ENCODE measurements around the gene MRPL58. TPM values are rescaled to one million over a fixed set of nuclear protein-coding genes. Genes with fewer than 3 reads are reported as not detected.
"Not testable (repeated sequence)": the region's sequence is repeated elsewhere in the genome, so short reads cannot be mapped to it uniquely, and the experiment has no call there.

MRPL58 gene
- total RNA-seq, 1 donor from 2014 or later = 23.8 TPM

- DNase-seq (ENCODE audit: low read depth) (peak; percentile 61), FAIRE-seq (no peak)
- Mint-ChIP-seq H3K4me3 (ENCODE audit: unreplicated experiment) (peak overlapping the region; percentile 1), H3K27ac (ENCODE audit: unreplicated experiment) (peak overlapping the region; percentile 34), H3K27me3 (ENCODE audit: low read depth, unreplicated experiment) (peaks cover 6% of the 10 kb centered on the region), H3K36me3 (ENCODE audit: low read depth, unreplicated experiment) (peaks cover 12% of the 10 kb centered on the region), H3K4me1 (ENCODE audit: low read depth, unreplicated experiment) (no peaks in the 10 kb centered on the region), H3K9me3 (ENCODE audit: unreplicated experiment) (peaks cover 2% of the 10 kb centered on the region)
- H3K4me1 ChIP-seq (ENCODE audit: insufficient read depth, low read length) = peaks cover 19% of the 10 kb centered on the region
- H3K4me2 ChIP-seq (ENCODE audit: low read length) = no peak overlapping the region
- no peak overlapping the region for H3K9ac ChIP-seq (ENCODE audit: low read length)
- H4K20me1 ChIP-seq (ENCODE audit: insufficient read depth, low read length) = peaks cover 3% of the 10 kb centered on the region
- no peaks in the 10 kb centered on the region for H3K27me3 ChIP-seq (ENCODE audit: insufficient read depth, low read length)
- H3K27ac ChIP-seq (ENCODE audit: low read depth, low read length) = no peak overlapping the region
- H3K79me2 ChIP-seq (ENCODE audit: insufficient read depth, low read length) = no peaks in the 10 kb centered on the region
- H2AFZ ChIP-seq (ENCODE audit: low read depth, low read length) = no peak overlapping the region
- no peaks in the 10 kb centered on the region for H3K9me3 ChIP-seq (ENCODE audit: insufficient read depth, low read depth, low read length)
- TF ChIP-seq CTCF (IDR thresholded peaks at IDR 0.05; ENCODE audit: insufficient read depth, low read depth, low read length) (no peak), EZH2 (IDR thresholded peaks at IDR 0.05; ENCODE audit: insufficient read depth, low read length) (no peak)
- no peak overlapping the region for H3K4me3 ChIP-seq (ENCODE audit: insufficient read depth, low read depth, low read length)
- H3K36me3 ChIP-seq (ENCODE audit: insufficient read depth, low read length) = peaks cover 10% of the 10 kb centered on the region
Observed at GRCh38 chr17:75036643-75037268, 24.3 kb downstream of the MRPL58 start.

- TF ChIP-seq EZH2 (IDR thresholded peaks at IDR 0.05; ENCODE audit: insufficient read depth, low read length) (no peak), CTCF (IDR thresholded peaks at IDR 0.05; ENCODE audit: insufficient read depth, low read depth, low read length) (no peak)
- FAIRE-seq = no peak
- H3K4me1 Mint-ChIP-seq (ENCODE audit: low read depth, unreplicated experiment) = no peaks in the 10 kb centered on the region
Observed at GRCh38 chr17:75039238-75039637, 26.8 kb downstream of the MRPL58 start.

GRCh38 chr17:75041656-75042280 lies 29.3 kb downstream of the MRPL58 start:
- no peak for FAIRE-seq
- H4K20me1 ChIP-seq (ENCODE audit: insufficient read depth, low read length) = no peaks in the 10 kb centered on the region
- no peak for DNase-seq (ENCODE audit: low read depth)
- no peak for TF ChIP-seq EZH2 (IDR thresholded peaks at IDR 0.05; ENCODE audit: insufficient read depth, low read length)
- no peak for TF ChIP-seq CTCF (IDR thresholded peaks at IDR 0.05; ENCODE audit: insufficient read depth, low read depth, low read length)
- H3K36me3 ChIP-seq (ENCODE audit: insufficient read depth, low read length) = peaks cover 10% of the 10 kb centered on the region
- Mint-ChIP-seq H3K27ac (ENCODE audit: unreplicated experiment) (no peak overlapping the region), H3K36me3 (ENCODE audit: low read depth, unreplicated experiment) (peaks cover 18% of the 10 kb centered on the region), H3K9me3 (ENCODE audit: unreplicated experiment) (no peaks in the 10 kb centered on the region), H3K4me1 (ENCODE audit: low read depth, unreplicated experiment) (peaks cover 7% of the 10 kb centered on the region), H3K27me3 (ENCODE audit: low read depth, unreplicated experiment) (no peaks in the 10 kb centered on the region), H3K4me3 (ENCODE audit: unreplicated experiment) (no peak overlapping the region)
- peaks cover 14% of the 10 kb centered on the region for H3K79me2 ChIP-seq (ENCODE audit: insufficient read depth, low read length)
- no peak overlapping the region for H3K9ac ChIP-seq (ENCODE audit: low read length)
- H3K27me3 ChIP-seq (ENCODE audit: insufficient read depth, low read length) = no peaks in the 10 kb centered on the region
- H2AFZ ChIP-seq (ENCODE audit: low read depth, low read length) = no peak overlapping the region
- no peaks in the 10 kb centered on the region for H3K9me3 ChIP-seq (ENCODE audit: insufficient read depth, low read depth, low read length)
- H3K4me3 ChIP-seq (ENCODE audit: insufficient read depth, low read depth, low read length) = no peak overlapping the region
- H3K4me2 ChIP-seq (ENCODE audit: low read length) = no peak overlapping the region
- H3K4me1 ChIP-seq (ENCODE audit: insufficient read depth, low read length) = no peaks in the 10 kb centered on the region
- no peak overlapping the region for H3K27ac ChIP-seq (ENCODE audit: low read depth, low read length)

More at GRCh38 chr17:75039238-75039637, 26.8 kb downstream of the MRPL58 start:
- H3K9me3 ChIP-seq (ENCODE audit: insufficient read depth, low read depth, low read length) = no peaks in the 10 kb centered on the region
- no peak overlapping the region for H3K4me2 ChIP-seq (ENCODE audit: low read length)
- H3K4me1 ChIP-seq (ENCODE audit: insufficient read depth, low read length) = peaks cover 4% of the 10 kb centered on the region
- Mint-ChIP-seq H3K27me3 (ENCODE audit: low read depth, unreplicated experiment) (no peaks in the 10 kb centered on the region), H3K4me3 (ENCODE audit: unreplicated experiment) (no peak overlapping the region), H3K9me3 (ENCODE audit: unreplicated experiment) (no peaks in the 10 kb centered on the region), H3K36me3 (ENCODE audit: low read depth, unreplicated experiment) (peaks cover 18% of the 10 kb centered on the region), H3K27ac (ENCODE audit: unreplicated experiment) (no peak overlapping the region)
- H2AFZ ChIP-seq (ENCODE audit: low read depth, low read length) = no peak overlapping the region
- H4K20me1 ChIP-seq (ENCODE audit: insufficient read depth, low read length) = no peaks in the 10 kb centered on the region
- no peaks in the 10 kb centered on the region for H3K79me2 ChIP-seq (ENCODE audit: insufficient read depth, low read length)
- H3K27me3 ChIP-seq (ENCODE audit: insufficient read depth, low read length) = no peaks in the 10 kb centered on the region
- H3K27ac ChIP-seq (ENCODE audit: low read depth, low read length) = no peak overlapping the region
- no peak overlapping the region for H3K4me3 ChIP-seq (ENCODE audit: insufficient read depth, low read depth, low read length)
- H3K9ac ChIP-seq (ENCODE audit: low read length) = no peak overlapping the region
- DNase-seq (ENCODE audit: low read depth) = no peak
- peaks cover 10% of the 10 kb centered on the region for H3K36me3 ChIP-seq (ENCODE audit: insufficient read depth, low read length)

- H3K27me3 ChIP-seq (ENCODE audit: insufficient read depth, low read length); H3K9me3 Mint-ChIP-seq (ENCODE audit: unreplicated experiment); H3K4me2 ChIP-seq (ENCODE audit: low read length); H3K9me3 ChIP-seq (ENCODE audit: insufficient read depth, low read depth, low read length); FAIRE-seq; DNase-seq (ENCODE audit: low read depth); H3K9ac ChIP-seq (ENCODE audit: low read length); H3K27ac ChIP-seq (ENCODE audit: low read depth, low read length); H2AFZ ChIP-seq (ENCODE audit: low read depth, low read length); H3K36me3 ChIP-seq (ENCODE audit: insufficient read depth, low read length); H3K4me3 Mint-ChIP-seq (ENCODE audit: unreplicated experiment); H3K27ac Mint-ChIP-seq (ENCODE audit: unreplicated experiment); H3K4me3 ChIP-seq (ENCODE audit: insufficient read depth, low read depth, low read length); H3K27me3 Mint-ChIP-seq (ENCODE audit: low read depth, unreplicated experiment): not testable (repeated sequence)
- peaks cover 13% of the 10 kb centered on the region for H3K36me3 Mint-ChIP-seq (ENCODE audit: low read depth, unreplicated experiment)
- Histone ChIP-seq H3K79me2 (ENCODE audit: insufficient read depth, low read length) (peaks cover 26% of the 10 kb centered on the region), H4K20me1 (ENCODE audit: insufficient read depth, low read length) (peaks cover 11% of the 10 kb centered on the region), H3K4me1 (ENCODE audit: insufficient read depth, low read length) (peaks cover 11% of the 10 kb centered on the region)
- H3K4me1 Mint-ChIP-seq (ENCODE audit: low read depth, unreplicated experiment) = peaks cover 11% of the 10 kb centered on the region
Observed at GRCh38 chr17:75043789-75044188, 31.3 kb downstream of the MRPL58 start.

Measured in astrocyte (in vitro differentiated cells and primary cell).